ENCODE data around the gene CTCF. TPM values are rescaled to one million over a fixed set of nuclear protein-coding genes. Genes with fewer than 3 reads are reported as not detected.

CTCF gene
- total RNA-seq = 21.7 and 33.2 TPM in 2 replicates

GRCh38 chr16:67562526-67562917 lies at the start of gene CTCF:
CTCF (plus strand) TSS chr16:67562526; CDS start chr16:67610833, 48,307 bp downstream.

GRCh38 chr16:67528222-67528869 lies 34.0 kb upstream of the CTCF start, which contains the start of gene RIPOR1:
RIPOR1 (plus strand) TSS chr16:67528829; CDS start chr16:67538447, 9,618 bp downstream.

GRCh38 chr16:67659675-67660563 lies 97.6 kb downstream of the CTCF start, which contains the start of gene ACD:
ACD (minus strand) TSS chr16:67660260; CDS start chr16:67660220, 40 bp downstream.

GRCh38 chr16:67660564-67661028 lies 98.3 kb downstream of the CTCF start, which contains the start of gene PARD6A:
PARD6A (plus strand) TSS chr16:67660960; CDS start chr16:67661039, 79 bp downstream.

GRCh38 chr16:67666559-67667452 lies 104.5 kb downstream of the CTCF start, which contains the start of the genes C16orf86 and ENKD1:
C16orf86 (plus strand) TSS chr16:67666814; CDS start chr16:67666971, 157 bp downstream.
ENKD1 (minus strand) TSS chr16:67666750; CDS start chr16:67666442, 308 bp downstream.

Small RNA genes lying within 50 kb of the gene (small RNA-seq; reads per million reads assigned to genes)
- not detected for gene AC027682.3

Other genes with a start within 250 kb of the CTCF start
- not detected in 2 replicates for gene KCTD19, start 235.8 kb upstream of the CTCF start, total RNA-seq
- gene LRRC36, start 235.7 kb upstream of the CTCF start, total RNA-seq = not detected in 2 replicates
- 0.37 and 0.98 TPM in 2 replicates for gene TPPP3, start 169.0 kb upstream of the CTCF start, total RNA-seq
- gene ZDHHC1, start 146.0 kb upstream of the CTCF start, total RNA-seq = 9.2 and 9.8 TPM in 2 replicates
- gene HSD11B2, start 131.4 kb upstream of the CTCF start, total RNA-seq = 0.59 TPM in 1 of 2 replicates, not detected in the other
- 110 and 129 TPM in 2 replicates for gene ATP6V0D1, start 81.4 kb upstream of the CTCF start, total RNA-seq
- gene AGRP, start 79.0 kb upstream of the CTCF start, total RNA-seq = not detected in 2 replicates
- gene RIPOR1, start 33.7 kb upstream of the CTCF start, total RNA-seq = 29.4 and 29.5 TPM in 2 replicates
- 0.37 and 0.39 TPM in 2 replicates for gene CARMIL2, start 82.6 kb downstream of the CTCF start, total RNA-seq
- 25.4 and 31.5 TPM in 2 replicates for gene ACD, start 97.7 kb downstream of the CTCF start, total RNA-seq
- 0.59 and 1.1 TPM in 2 replicates for gene PARD6A, start 98.4 kb downstream of the CTCF start, total RNA-seq
- 15.8 and 16.9 TPM in 2 replicates for gene ENKD1, start 104.2 kb downstream of the CTCF start, total RNA-seq
- 3.3 and 3.9 TPM in 2 replicates for gene C16orf86, start 104.3 kb downstream of the CTCF start, total RNA-seq
- 13.2 and 17.0 TPM in 2 replicates for gene GFOD2, start 156.8 kb downstream of the CTCF start, total RNA-seq
- gene RANBP10, start 244.0 kb downstream of the CTCF start, total RNA-seq = 5.1 and 7.0 TPM in 2 replicates
- 0.98 and 2.2 TPM in 2 replicates for gene TSNAXIP1, start 244.4 kb downstream of the CTCF start, total RNA-seq

Data from subcutaneous preadipocyte (primary cell).